ENCODE measurements around the gene IRF5.

The IRF5 gene

DNA sequence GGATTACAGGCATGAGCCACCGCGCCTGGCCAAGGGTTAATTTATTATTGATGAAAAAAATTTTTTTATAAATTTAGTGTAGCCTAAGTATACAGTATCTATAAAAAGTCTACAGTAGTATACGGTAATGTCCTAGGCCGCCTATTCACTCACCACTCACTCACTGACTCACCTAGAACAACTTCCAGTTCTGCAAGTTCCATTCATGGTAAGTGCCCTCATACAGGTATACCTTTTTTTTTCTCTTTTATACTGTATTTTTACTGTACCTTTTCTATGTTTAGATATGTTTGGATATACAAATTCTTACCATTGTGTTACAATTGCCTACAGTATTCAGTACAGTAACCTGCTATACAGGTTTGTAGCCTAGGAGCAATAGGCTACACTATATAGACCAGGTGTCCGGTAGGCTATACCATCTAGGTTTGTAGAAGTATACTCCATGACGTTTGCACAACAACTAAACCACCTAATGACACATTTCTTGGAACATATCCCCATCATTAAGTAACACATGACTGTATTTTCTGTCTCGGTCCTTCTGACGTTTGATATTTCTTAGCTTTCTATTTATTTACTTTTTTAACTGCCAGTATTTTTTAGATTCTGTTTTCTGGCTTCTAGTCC lies 23.4 kb downstream of the IRF5 start:
- TF ChIP-seq, protein P1, sequence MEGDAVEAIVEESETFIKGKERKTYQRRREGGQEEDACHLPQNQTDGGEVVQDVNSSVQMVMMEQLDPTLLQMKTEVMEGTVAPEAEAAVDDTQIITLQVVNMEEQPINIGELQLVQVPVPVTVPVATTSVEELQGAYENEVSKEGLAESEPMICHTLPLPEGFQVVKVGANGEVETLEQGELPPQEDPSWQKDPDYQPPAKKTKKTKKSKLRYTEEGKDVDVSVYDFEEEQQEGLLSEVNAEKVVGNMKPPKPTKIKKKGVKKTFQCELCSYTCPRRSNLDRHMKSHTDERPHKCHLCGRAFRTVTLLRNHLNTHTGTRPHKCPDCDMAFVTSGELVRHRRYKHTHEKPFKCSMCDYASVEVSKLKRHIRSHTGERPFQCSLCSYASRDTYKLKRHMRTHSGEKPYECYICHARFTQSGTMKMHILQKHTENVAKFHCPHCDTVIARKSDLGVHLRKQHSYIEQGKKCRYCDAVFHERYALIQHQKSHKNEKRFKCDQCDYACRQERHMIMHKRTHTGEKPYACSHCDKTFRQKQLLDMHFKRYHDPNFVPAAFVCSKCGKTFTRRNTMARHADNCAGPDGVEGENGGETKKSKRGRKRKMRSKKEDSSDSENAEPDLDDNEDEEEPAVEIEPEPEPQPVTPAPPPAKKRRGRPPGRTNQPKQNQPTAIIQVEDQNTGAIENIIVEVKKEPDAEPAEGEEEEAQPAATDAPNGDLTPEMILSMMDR (conservative IDR thresholded peaks at IDR 0.05) = no peak
- no peak overlapping the region for H3K27ac ChIP-seq

DNA sequence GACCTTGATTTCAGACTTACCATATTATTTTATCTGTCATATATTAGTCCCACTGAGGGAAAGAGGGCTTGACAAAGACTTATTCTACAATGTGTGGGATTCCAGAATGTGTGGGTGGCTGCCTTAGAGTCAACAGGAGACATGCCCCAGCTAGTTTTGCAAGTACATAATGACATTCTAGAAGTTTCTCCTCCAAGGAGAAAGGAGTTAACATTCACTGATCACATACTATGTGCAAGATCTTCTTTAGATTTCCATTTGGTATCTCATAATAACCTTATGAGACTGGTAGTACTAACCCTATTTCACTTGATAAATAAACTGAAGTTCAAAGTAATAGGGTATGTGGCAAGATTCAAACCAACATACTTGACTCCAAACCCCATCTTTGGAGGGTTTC lies 25.2 kb downstream of the IRF5 start:
- TF ChIP-seq, protein P1 (conservative IDR thresholded peaks at IDR 0.05) = no peak
- H3K27ac ChIP-seq = no peak overlapping the region

DNA sequence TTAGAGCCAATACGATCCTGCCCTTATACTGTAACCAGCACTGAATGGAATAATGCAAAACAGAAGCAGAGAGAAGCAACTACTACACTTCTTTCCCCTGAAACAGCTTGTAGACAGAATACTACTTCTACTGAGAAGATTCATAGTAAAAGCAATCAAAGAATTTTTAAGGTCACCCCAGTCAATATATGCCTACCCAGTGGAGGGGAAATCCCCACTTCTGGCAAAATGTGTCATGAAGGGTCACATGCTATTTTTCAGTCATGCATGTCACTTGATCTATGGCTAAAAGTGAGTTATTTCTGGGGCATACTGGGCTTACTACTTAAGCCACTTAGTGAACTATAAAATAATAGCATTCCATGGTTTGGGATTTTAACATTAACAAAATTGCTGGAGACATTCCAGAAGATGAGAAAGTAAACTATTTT lies 25.6 kb downstream of the IRF5 start:
- H3K27ac ChIP-seq = no peak overlapping the region

DNA sequence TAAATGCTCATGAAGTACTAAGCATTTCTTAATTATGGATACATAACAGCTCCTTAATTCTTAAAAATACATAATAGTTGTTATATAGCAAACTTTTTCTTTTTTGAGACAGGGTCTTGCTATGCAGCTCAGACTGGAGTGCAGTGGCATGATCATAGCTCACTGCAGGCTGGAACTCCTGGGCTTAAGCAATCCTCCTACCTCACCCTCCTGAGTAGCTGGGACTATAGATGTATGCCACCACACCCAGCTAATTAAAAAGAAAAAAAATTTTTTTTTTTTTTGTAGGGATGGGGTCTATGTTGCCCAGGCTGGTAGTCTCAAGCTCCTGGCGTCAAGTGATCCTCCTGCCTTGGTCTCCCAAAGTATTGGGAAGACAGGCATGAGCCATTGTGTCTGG lies 30.9 kb downstream of the IRF5 start:
- H3K27ac ChIP-seq = no peak overlapping the region
- TF ChIP-seq, protein P1 (conservative IDR thresholded peaks at IDR 0.05) = no peak

More for the DNA sequence above, 25.6 kb downstream of the IRF5 start:
- TF ChIP-seq, protein P1 (conservative IDR thresholded peaks at IDR 0.05) = no peak

DNA sequence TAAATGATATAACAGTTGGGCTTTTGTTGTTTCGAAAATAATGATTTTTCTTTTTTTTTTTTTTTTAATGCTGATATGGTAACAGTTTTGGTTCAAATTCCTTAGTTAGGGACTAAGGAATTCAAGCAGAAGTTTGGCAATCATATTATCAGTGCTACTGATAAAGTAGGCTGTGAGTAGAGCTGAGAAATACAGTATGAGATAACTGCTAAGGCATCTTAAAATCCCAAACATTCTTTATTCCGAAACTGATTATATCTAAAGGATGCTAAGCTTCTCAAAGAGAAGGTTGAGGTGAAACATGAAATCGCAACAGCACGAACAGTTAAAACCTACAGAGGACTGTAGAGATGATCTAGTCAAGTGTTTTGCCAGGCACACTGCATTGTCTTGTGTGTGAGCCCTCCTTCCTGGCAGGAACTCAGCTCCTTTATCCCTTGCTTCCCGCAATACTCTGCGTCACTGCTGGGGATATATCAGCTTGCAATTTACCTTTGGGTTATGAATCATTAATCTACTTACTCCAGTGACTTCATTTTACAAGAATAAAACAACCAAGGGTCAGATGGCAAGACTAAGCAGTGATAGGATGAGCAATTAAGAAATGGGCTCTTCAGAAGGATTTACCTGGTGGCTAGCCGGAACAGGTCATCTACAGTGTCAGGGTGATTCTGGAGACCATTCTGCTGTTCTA lies 36.7 kb downstream of the IRF5 start:
- TF ChIP-seq, protein P1 (conservative IDR thresholded peaks at IDR 0.05) = no peak
- H3K27ac ChIP-seq = no peak overlapping the region

DNA sequence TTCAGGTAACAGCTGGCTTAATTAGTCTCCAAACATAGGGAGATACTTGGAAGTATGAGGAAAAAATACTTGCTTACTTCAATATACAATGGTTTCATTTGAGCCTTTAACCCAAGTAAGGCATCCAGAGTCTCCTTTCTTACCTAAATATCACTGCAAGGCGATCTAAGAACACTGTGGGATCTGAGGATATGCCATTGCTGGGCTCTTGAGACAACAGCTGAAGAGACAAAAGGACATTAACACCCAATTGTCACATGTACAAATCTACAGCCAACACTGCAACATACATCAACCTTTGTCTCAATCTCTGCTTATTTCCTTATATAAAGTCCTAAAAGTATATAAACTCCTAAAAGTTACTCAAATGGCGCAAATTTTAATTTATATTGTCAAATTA lies 44.4 kb downstream of the IRF5 start:
- H3K27ac ChIP-seq = no peak overlapping the region
- TF ChIP-seq, protein P1 (conservative IDR thresholded peaks at IDR 0.05) = no peak

DNA sequence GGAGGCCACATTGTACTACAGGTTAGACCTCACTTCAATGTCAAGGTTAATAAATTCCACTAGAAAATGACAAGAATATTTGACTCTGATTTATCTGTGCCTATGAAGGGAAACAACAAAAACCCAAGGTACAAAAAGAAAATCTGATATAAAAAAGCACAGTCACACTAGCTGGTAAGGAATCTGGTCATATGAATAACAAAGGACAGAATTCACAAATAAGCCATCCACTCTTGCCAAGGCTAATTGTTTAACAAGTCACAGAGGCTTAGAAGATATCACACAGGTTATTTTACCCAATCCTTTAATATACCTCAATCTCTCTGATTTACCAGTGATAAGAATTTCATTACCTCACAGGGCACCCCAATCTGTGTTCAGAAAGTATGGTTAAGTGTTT lies 47.9 kb downstream of the IRF5 start:
- no peak overlapping the region for H3K27ac ChIP-seq
- TF ChIP-seq, protein P1 (conservative IDR thresholded peaks at IDR 0.05) = no peak

Data from VCaP (cell line).